ENCODE results near the gene RBM45.
"Not testable (repeated sequence)": the region's sequence is repeated elsewhere in the genome, so short reads cannot be mapped to it uniquely, and the experiment has no call there.

The RBM45 gene

DNA sequence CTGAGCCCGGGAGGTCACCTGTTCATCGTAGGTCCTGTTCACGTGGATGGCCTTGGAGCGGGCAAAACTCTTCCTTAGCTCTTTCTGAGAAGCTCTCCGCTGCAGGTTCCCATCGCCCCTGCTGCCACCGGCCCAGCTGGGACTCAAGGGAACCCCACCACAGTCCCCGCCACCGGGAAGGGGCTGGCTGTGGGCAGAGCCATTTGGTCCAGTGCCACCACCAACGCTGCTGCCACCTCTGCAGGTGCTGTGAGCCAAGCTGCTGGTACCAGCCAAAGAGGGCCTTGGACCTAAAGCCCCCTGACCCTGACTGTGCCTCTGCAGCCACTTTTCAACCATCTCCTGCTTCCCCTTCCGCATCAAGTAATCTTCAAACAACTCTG, 40.2 kb upstream of the RBM45 start:
- TF ChIP-seq, protein P1, sequence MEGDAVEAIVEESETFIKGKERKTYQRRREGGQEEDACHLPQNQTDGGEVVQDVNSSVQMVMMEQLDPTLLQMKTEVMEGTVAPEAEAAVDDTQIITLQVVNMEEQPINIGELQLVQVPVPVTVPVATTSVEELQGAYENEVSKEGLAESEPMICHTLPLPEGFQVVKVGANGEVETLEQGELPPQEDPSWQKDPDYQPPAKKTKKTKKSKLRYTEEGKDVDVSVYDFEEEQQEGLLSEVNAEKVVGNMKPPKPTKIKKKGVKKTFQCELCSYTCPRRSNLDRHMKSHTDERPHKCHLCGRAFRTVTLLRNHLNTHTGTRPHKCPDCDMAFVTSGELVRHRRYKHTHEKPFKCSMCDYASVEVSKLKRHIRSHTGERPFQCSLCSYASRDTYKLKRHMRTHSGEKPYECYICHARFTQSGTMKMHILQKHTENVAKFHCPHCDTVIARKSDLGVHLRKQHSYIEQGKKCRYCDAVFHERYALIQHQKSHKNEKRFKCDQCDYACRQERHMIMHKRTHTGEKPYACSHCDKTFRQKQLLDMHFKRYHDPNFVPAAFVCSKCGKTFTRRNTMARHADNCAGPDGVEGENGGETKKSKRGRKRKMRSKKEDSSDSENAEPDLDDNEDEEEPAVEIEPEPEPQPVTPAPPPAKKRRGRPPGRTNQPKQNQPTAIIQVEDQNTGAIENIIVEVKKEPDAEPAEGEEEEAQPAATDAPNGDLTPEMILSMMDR (IDR thresholded peaks at IDR 0.05; ENCODE audit: low read length, missing control alignments): no peak
- no peak for DNase-seq (ENCODE audit: low read depth)
- no peak overlapping the region for H3K4me3 ChIP-seq (replicated peaks; ENCODE audit: low read depth, low read length)

- TF ChIP-seq, protein P1 (IDR thresholded peaks at IDR 0.05; ENCODE audit: low read length, missing control alignments): no peak
- peak; percentile 55 for DNase-seq (ENCODE audit: low read depth)
- peak within 1 kb of the TSS; percentile 58 for H3K4me3 ChIP-seq (replicated peaks; ENCODE audit: low read depth, low read length)
Observed at GRCh38 chr2:178072383-178073301, 39.6 kb upstream of the RBM45 start, which contains the start of gene PDE11A. TSS of gene PDE11A (minus strand) at chr2:178072777. CDS start at chr2:178072437, 340 bp downstream.

GRCh38 chr2:178074123-178075005, 37.9 kb upstream of the RBM45 start:
- no peak for DNase-seq (ENCODE audit: low read depth)
- TF ChIP-seq, protein P1 (IDR thresholded peaks at IDR 0.05; ENCODE audit: low read length, missing control alignments): no peak

GRCh38 chr2:178075006-178075326, 37.3 kb upstream of the RBM45 start:
- no peak for DNase-seq (ENCODE audit: low read depth)
- H3K4me3 ChIP-seq (replicated peaks; ENCODE audit: low read depth, low read length): no peak overlapping the region
- TF ChIP-seq, protein P1 (IDR thresholded peaks at IDR 0.05; ENCODE audit: low read length, missing control alignments): no peak

More at GRCh38 chr2:178074123-178075005, 37.9 kb upstream of the RBM45 start:
- no peak overlapping the region for H3K4me3 ChIP-seq (replicated peaks; ENCODE audit: low read depth, low read length)

GRCh38 chr2:178076130-178076529, 36.1 kb upstream of the RBM45 start:
- no peak overlapping the region for H3K4me3 ChIP-seq (replicated peaks; ENCODE audit: low read depth, low read length)
- DNase-seq (ENCODE audit: low read depth): no peak
- TF ChIP-seq, protein P1 (IDR thresholded peaks at IDR 0.05; ENCODE audit: low read length, missing control alignments): no peak

GRCh38 chr2:178079279-178079678, 33.0 kb upstream of the RBM45 start:
- DNase-seq (ENCODE audit: low read depth); H3K4me3 ChIP-seq (replicated peaks; ENCODE audit: low read depth, low read length): not testable (repeated sequence)

DNA sequence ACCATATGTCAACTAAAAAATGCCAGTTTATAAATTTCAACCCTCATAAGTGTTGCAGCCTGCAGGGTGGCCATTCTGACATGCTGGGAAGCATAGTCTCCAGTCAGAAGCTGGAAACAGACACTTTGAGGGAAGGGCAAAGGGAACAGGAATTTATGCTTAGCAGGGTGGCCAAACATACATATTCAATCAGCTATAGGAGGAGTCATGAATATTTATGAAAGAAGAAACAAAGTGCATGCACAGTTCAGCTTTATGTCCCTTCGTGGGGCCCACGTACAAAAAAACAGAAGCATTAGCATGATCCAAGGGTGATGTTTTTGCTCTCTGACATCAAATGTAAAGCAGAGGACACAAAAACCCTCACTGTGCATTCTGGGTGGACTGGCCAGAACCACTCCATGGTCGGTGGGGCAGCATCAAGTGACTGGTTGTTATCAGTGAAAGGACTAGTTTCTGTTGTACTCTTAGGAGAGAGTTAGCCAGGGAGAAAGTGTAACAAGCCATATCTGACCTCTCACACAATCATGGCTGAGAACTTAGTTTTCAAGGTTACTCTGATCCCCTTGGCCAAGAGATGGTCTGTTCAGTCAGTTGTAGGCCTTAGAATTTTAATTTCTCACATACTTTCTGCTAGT, 29.7 kb upstream of the RBM45 start:
- H3K4me3 ChIP-seq (replicated peaks; ENCODE audit: low read depth, low read length): no peak overlapping the region
- TF ChIP-seq, protein P1 (IDR thresholded peaks at IDR 0.05; ENCODE audit: low read length, missing control alignments): no peak
- DNase-seq (ENCODE audit: low read depth): no peak

All from fibroblast of pulmonary artery (primary cell).